Esophagus squamous epithelium (tissue), 5 donors: ENCODE data around the gene PDSS1. TPM values are rescaled to one million over a fixed set of nuclear protein-coding genes. Genes with fewer than 3 reads are reported as not detected.
"Not testable (repeated sequence)": the region's sequence is repeated elsewhere in the genome, so short reads cannot be mapped to it uniquely, and the experiment has no call there.

ENCODE experiments used
- DNase-seq: peaks from one replicate; lab custom pipeline; 2025; lab: John Stamatoyannopoulos, UW
- H3K27ac ChIP-seq, 4 donors: fragments of 200-600 bp; sonication (generic); one replicate each; pipeline ENCODE4 v1.5.1; 2016 to 2019; ENCODE audit warnings: mild to moderate bottlenecking in 1 of 4
- H3K27me3 ChIP-seq, 4 donors: fragments of 200-600 bp; sonication (generic); 1 replicate in 3 of 4; 2 replicates in 1 of 4; pipeline versions ENCODE4 v1.5.1 to v1.6.0; 2017 to 2021; ENCODE audit warnings: antibody characterized with exemption in 1 of 4
- H3K36me3 ChIP-seq, 3 donors: fragments of 200-600 bp; sonication (generic); one replicate each; pipeline ENCODE4 v1.5.1; 2016 to 2019
- H3K4me1 ChIP-seq, 3 donors: fragments of 200-600 bp; sonication (generic); one replicate each; pipeline ENCODE4 v1.5.1; 2017 to 2019
- H3K4me3 ChIP-seq, 4 donors: fragments of 200-600 bp; sonication (generic); 1 replicate in 3 of 4; 2 replicates in 1 of 4; pipeline ENCODE4 v1.5.1; 2016 to 2019; ENCODE audit warnings: mild to moderate bottlenecking in 2 of 4, moderate library complexity in 1 of 4
- H3K9me3 ChIP-seq, 3 donors: fragments of 200-600 bp; sonication (generic); one replicate each; pipeline ENCODE4 v1.5.1; 2016 to 2019
- CTCF ChIP-seq, 6 experiments: fragments of 450-650 bp in 4 of 6; fragments of 200-600 bp in 2 of 6; sonication (generic) in 2 of 6; IDR thresholded peaks; one replicate each; pipeline ENCODE4 v1.5.1; 2016 to 2019; ENCODE audit warnings: antibody characterized with exemption in 6 of 6, mild to moderate bottlenecking in 4 of 6, moderate library complexity in 4 of 6
- POLR2A ChIP-seq, 4 donors: fragments of 450-650 bp; IDR thresholded peaks; one replicate each; pipeline ENCODE4 v1.6.1; 2017; ENCODE audit warnings: antibody characterized with exemption in 4 of 4, mild to moderate bottlenecking in 4 of 4, moderate library complexity in 3 of 4
- WGBS, 2 donors: methylation state at CpG; one replicate each; pipeline ENCODE4 v1.1.5; 2018; 5-methylcytosine and 5-hydroxymethylcytosine counted together
- intact Hi-C: fragments of 100-400 bp; cut with DNase I; formaldehyde crosslinking; loops from one replicate; pipeline ENCODE4 v1.15.0; 2022
- total RNA-seq, 4 donors: library from RNA; depleted of rRNA; stranded (reverse); fragments of >200 nt; gene quantifications; one replicate each; pipeline ENCODE4 v1.1.0, GENCODE V29; 2016
- donor health status: DM: yes; HTN: yes; CAD: no.

Gene PDSS1
- total RNA-seq, 4 donors from 2014 or later, result 7.7 to 21.1 (median 11.7) TPM

GRCh38 chr10:26662864-26663263 lies 34.6 kb upstream of the PDSS1 start:
- no peaks in the 10 kb centered on the region for H3K27me3 ChIP-seq
- TF ChIP-seq CTCF (IDR thresholded peaks at IDR 0.05) (no peak), POLR2A (IDR thresholded peaks at IDR 0.05) (no peak)
- no peaks in the 10 kb centered on the region for H3K36me3 ChIP-seq
- 62 to 73% methylated on average over 2 of the region's 2 CpGs for WGBS, 2 donors
- intact Hi-C loops, result no loop called here
- H3K9me3 ChIP-seq, result no peaks in the 10 kb centered on the region
- H3K27ac ChIP-seq, result no peak overlapping the region
- H3K4me1 ChIP-seq, result no peaks in the 10 kb centered on the region
- DNase-seq, result no peak
- no peak overlapping the region for H3K4me3 ChIP-seq

GRCh38 chr10:26665080-26666048 lies 32.1 kb upstream of the PDSS1 start:
- 64 to 71% methylated on average over 5 to 6 of the region's 7 CpGs for WGBS, 2 donors
- TF ChIP-seq CTCF (IDR thresholded peaks at IDR 0.05) (no peak), POLR2A (IDR thresholded peaks at IDR 0.05) (no peak)
- Histone ChIP-seq H3K27ac (no peak overlapping the region), H3K4me3 (no peak overlapping the region), H3K9me3 (no peaks in the 10 kb centered on the region), H3K36me3 (no peaks in the 10 kb centered on the region), H3K4me1 (no peaks in the 10 kb centered on the region), H3K27me3 (no peaks in the 10 kb centered on the region)
- no peak for DNase-seq
- intact Hi-C loops, result no loop called here

GRCh38 chr10:26675873-26676257 lies 21.6 kb upstream of the PDSS1 start:
- Histone ChIP-seq H3K4me3 (no peak overlapping the region), H3K27ac (no peak overlapping the region), H3K36me3 (no peaks in the 10 kb centered on the region), H3K27me3 (peaks cover 0 to 5% (median 0%) of the 10 kb centered on the region in 4 donors), H3K9me3 (no peaks in the 10 kb centered on the region), H3K4me1 (no peaks in the 10 kb centered on the region)
- DNase-seq, result no peak
- 42 to 60% methylated on average over 1 of the region's 1 CpG for WGBS, 2 donors
- intact Hi-C loops, result no loop called here
- TF ChIP-seq CTCF (IDR thresholded peaks at IDR 0.05), result no peak

- Histone ChIP-seq H3K36me3 (no peaks in the 10 kb centered on the region), H3K27me3 (peaks cover 0 to 5% (median 0%) of the 10 kb centered on the region in 4 donors), H3K9me3 (no peaks in the 10 kb centered on the region), H3K27ac (no peak overlapping the region), H3K4me3 (no peak overlapping the region), H3K4me1 (no peaks in the 10 kb centered on the region)
- TF ChIP-seq CTCF (IDR thresholded peaks at IDR 0.05), result no peak
- TF ChIP-seq POLR2A (IDR thresholded peaks at IDR 0.05), result no peak
- no peak for DNase-seq
- intact Hi-C loops, result no loop called here
These were observed 17.9 kb upstream of the PDSS1 start for GRCh38 chr10:26679588-26679987.

- peaks cover 0 to 13% (median 0%) of the 10 kb centered on the region in 4 donors for H3K27me3 ChIP-seq
- no peak for DNase-seq
- TF ChIP-seq CTCF (IDR thresholded peaks at IDR 0.05) (no peak), POLR2A (IDR thresholded peaks at IDR 0.05) (no peak)
- no peak overlapping the region for H3K4me3 ChIP-seq
- 53 to 63% methylated on average over 1 of the region's 1 CpG for WGBS, 2 donors
- H3K36me3 ChIP-seq, result no peaks in the 10 kb centered on the region
- H3K4me1 ChIP-seq, result no peaks in the 10 kb centered on the region
- no peaks in the 10 kb centered on the region for H3K9me3 ChIP-seq
- no peak overlapping the region for H3K27ac ChIP-seq
- intact Hi-C loops, result no loop called here
These were observed 16.4 kb upstream of the PDSS1 start for GRCh38 chr10:26681076-26681475.

- H3K9me3 ChIP-seq, result not testable (repeated sequence)
These were observed 15.5 kb upstream of the PDSS1 start for GRCh38 chr10:26681971-26682370.

More at GRCh38 chr10:26681971-26682370, 15.5 kb upstream of the PDSS1 start:
- WGBS, 2 donors, result 31 to 36% methylated on average over 3 of the region's 3 CpGs
- H3K27me3 ChIP-seq, result peaks cover 0 to 13% (median 0%) of the 10 kb centered on the region in 4 donors
- DNase-seq, H3K4me1 ChIP-seq, H3K27ac ChIP-seq, H3K4me3 ChIP-seq, H3K36me3 ChIP-seq, intact Hi-C loops: not testable (repeated sequence)
